GM19438 (cell line): ENCODE results near the gene TNFRSF1A.

Source experiments
- ATAC-seq: cut with Tn5 transposase; IDR thresholded peaks from one replicate; pipeline ENCODE4 v1.9.1; 2021; ENCODE audit warnings: low read depth; ENCODE audit not compliant: unreplicated experiment

TNFRSF1A gene

GRCh38 chr12:6280672-6281071 lies 61.2 kb downstream of the TNFRSF1A start:
- ATAC-seq: no peak

DNA sequence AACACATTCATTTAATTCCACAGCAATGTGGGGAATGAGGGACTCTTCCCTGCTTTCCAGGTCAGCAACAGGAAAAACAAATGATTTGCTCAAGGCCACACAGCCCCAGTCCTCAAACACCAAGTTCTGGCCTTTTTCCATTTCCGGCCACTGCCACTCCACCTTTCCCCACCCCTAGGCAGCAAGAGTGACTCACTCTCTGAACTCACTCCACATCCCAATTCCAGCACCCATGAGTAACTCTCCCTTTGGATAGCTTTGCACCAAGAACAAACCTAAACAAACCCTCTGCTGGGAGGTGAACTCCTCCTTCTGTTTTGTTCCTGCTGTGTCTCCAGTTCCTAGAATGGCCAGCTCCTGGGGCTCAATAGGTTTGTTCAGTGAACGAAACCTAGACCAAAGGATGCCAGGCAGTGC lies 61.8 kb downstream of the TNFRSF1A start:
- no peak for ATAC-seq

DNA sequence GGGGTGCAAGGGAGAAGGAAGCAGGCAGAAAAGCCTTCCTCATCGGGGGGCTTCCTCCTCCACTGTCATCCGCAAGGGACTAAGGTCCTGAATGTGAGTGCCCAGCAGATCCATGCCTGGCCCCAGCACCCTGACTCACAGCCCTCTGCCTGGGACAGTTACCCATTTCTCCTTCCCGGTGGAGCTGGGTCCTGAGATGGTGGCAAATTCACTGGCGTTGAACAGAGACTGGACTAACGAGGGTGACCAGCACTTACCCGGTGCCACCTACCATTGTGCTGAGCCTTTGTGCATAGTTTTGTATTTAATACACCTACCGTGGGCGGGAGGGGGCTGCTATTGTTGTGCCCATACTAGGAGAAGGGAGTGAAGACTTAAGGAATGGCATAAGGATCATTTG lies 62.2 kb downstream of the TNFRSF1A start:
- no peak for ATAC-seq

DNA sequence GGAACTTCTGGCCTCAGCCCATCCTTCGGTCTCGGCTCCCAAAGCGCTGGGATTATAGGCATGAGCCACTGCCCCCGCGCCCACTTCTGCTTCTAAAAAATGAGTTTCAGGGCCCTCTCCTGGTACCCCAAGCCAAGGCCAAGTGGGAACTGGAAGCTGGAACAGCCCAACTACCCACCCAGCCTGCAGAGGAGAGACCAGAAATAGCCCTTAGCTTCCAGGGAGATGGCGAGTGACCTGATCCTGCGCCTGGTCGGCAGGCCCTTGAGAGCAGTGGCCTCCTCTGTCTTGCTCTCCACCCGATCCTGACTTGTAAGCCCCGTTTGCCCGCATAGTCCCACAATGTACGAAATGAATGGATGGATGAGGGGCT lies 62.6 kb downstream of the TNFRSF1A start:
- ATAC-seq: no peak
